K562 (cell line): ENCODE measurements around the gene PDZD2. TPM values are rescaled to one million over a fixed set of nuclear protein-coding genes. Genes with fewer than 3 reads are reported as not detected.

Experiments used
- ATAC-seq: fragments of 200-7000 bp; cut with Tn5 transposase; 3 replicates; pipeline ENCODE4 v1.9.1; 2020; ENCODE audit warnings: moderate library complexity
- BruUV-seq: library from RNA; stranded (reverse); fragments of 400-500 nt; replicated peaks from 2 replicates; lab custom pipeline; 2021; lab: Mats Ljungman, UMichigan
- CTCF ChIA-PET: fragments of 300-600 bp; formaldehyde crosslinking; extraction: SDS; loops from one replicate; lab custom pipeline; 2021; ENCODE audit warnings: low intra/inter-chr PET ratio; lab: Yijun Ruan, JAX
- POLR2A ChIA-PET: fragments of 300-600, 350-650 bp; sonication (Branson Sonifier 250); formaldehyde crosslinking; extraction: SDS; loops from one replicate; lab custom pipeline; 2021; ENCODE audit warnings: antibody characterized with exemption, inconsistent platforms; lab: Yijun Ruan, JAX
- DNase-seq, 4 experiments: peaks; one replicate each; pipeline versions ENCODE4 v3.0.0 to v3.0.0-alpha.2; 2011 to 2018; ENCODE audit warnings: low spot score in 3 of 4, mixed read lengths in 3 of 4; ENCODE audit errors: extremely low read depth in 1 of 4
- FAIRE-seq: peaks from 2 replicates; lab custom pipeline; 2011; peaks lifted over from hg19 to GRCh38; lab: Jason Lieb, UNC
- H2AFZ ChIP-seq: 2 replicates; pipeline ENCODE4 v1.6.0; 2011; ENCODE audit warnings: low read depth, low read length, control low read depth, inconsistent platforms
- H3K27ac ChIP-seq: fragments of 200-600 bp; 3 replicates; pipeline ENCODE4 v1.8.0; 2011; ENCODE audit warnings: low read depth, mild to moderate bottlenecking, control low read depth, inconsistent platforms, low read length, moderate library complexity, mixed read lengths; ENCODE audit errors: extremely low read depth
- H3K27me3 ChIP-seq, 2 experiments: fragments of 300-600 bp in 1 of 2; 2 replicates in 1 of 2; 3 replicates in 1 of 2; pipeline versions ENCODE4 v1.6.0 to v1.8.0; 2011; ENCODE audit warnings: inconsistent platforms in 2 of 2, low read length in 2 of 2, mild to moderate bottlenecking in 1 of 2, mixed read lengths in 1 of 2, moderate library complexity in 1 of 2; ENCODE audit not compliant: control insufficient read depth in 2 of 2, insufficient read depth in 2 of 2
- H3K36me3 ChIP-seq: fragments of 300-600 bp; 3 replicates; pipeline ENCODE4 v1.8.0; 2011; ENCODE audit warnings: mild to moderate bottlenecking, low read length, inconsistent platforms; ENCODE audit not compliant: control insufficient read depth, insufficient read depth
- H3K4me1 ChIP-seq, 2 experiments: fragments of 200-600 bp in 1 of 2; replicated peaks in 1 of 2; 2 replicates in 1 of 2; 3 replicates in 1 of 2; pipeline versions ENCODE4 v1.5.1 to v1.8.0; 2011; ENCODE audit warnings: inconsistent platforms in 2 of 2, low read length in 2 of 2, mild to moderate bottlenecking in 1 of 2, mixed read lengths in 1 of 2, moderate library complexity in 1 of 2; ENCODE audit not compliant: control insufficient read depth in 2 of 2, insufficient read depth in 2 of 2
- H3K4me2 ChIP-seq: 2 replicates; pipeline ENCODE4 v1.6.1; 2011; ENCODE audit warnings: low read length, control low read depth, inconsistent platforms, mixed read lengths; ENCODE audit not compliant: insufficient read depth
- H3K4me3 ChIP-seq: fragments of 200-600 bp; sonication (generic), shearing (Covaris generic); 2 replicates; pipeline ENCODE4 v1.5.1; 2016; ENCODE audit warnings: control low read depth, inconsistent platforms
- H3K79me2 ChIP-seq: fragments of 200-600 bp; 3 replicates; pipeline ENCODE4 v1.8.0; 2011; ENCODE audit warnings: low read length, inconsistent platforms; ENCODE audit not compliant: control insufficient read depth, insufficient read depth
- H3K9ac ChIP-seq, 2 experiments: 2 replicates each; pipeline versions ENCODE4 v1.6.0 to v1.6.1; 2011; ENCODE audit warnings: low read depth in 2 of 2, low read length in 2 of 2, control low read depth in 1 of 2, inconsistent platforms in 1 of 2, mild to moderate bottlenecking in 1 of 2, mixed read lengths in 1 of 2; ENCODE audit not compliant: insufficient read depth in 1 of 2
- H3K9me1 ChIP-seq: one replicate; pipeline ENCODE4 v1.6.0; 2011; ENCODE audit warnings: inconsistent platforms, mild to moderate bottlenecking, low read length, moderate library complexity; ENCODE audit not compliant: control insufficient read depth, insufficient read depth
- H3K9me3 ChIP-seq: replicated peaks from 2 replicates; pipeline ENCODE4 v1.5.1; 2011; ENCODE audit warnings: low read depth, low read length, inconsistent platforms; ENCODE audit not compliant: control insufficient read depth, insufficient read depth
- H4K20me1 ChIP-seq: replicated peaks from 2 replicates; pipeline ENCODE4 v1.6.1; 2011; ENCODE audit warnings: low read length, inconsistent platforms, mixed read lengths; ENCODE audit not compliant: control insufficient read depth, insufficient read depth
- CBFA2T2 ChIP-seq: fragments of 450-650 bp; conservative IDR thresholded peaks from 2 replicates; pipeline ENCODE4 v1.6.1; 2017; ENCODE audit warnings: mild to moderate bottlenecking
- CBFA2T3 ChIP-seq: fragments of 450-650 bp; IDR thresholded peaks from 2 replicates; pipeline ENCODE4 v1.6.1; 2017
- CCAR2 ChIP-seq: fragments of 200-400 bp; formaldehyde crosslinking; IDR thresholded peaks from 2 replicates; pipeline ENCODE4 v1.6.1; 2017; ENCODE audit warnings: mild to moderate bottlenecking, low read depth, low read length
- CREBBP ChIP-seq: IDR thresholded peaks from one replicate; pipeline ENCODE4 v1.6.1; 2012; ENCODE audit warnings: low read depth, mild to moderate bottlenecking, control low read depth, inconsistent platforms, low read length
- FOSL1 ChIP-seq: fragments of 200-800 bp; sonication (Bioruptor generic); conservative IDR thresholded peaks from 2 replicates; pipeline ENCODE4 v1.6.1; 2016; ENCODE audit warnings: missing genetic modification characterization, missing compliant biosample characterization
- MAZ ChIP-seq, 2 experiments: fragments of 450-650 bp in 1 of 2; sonication (generic) in 1 of 2; formaldehyde crosslinking; IDR thresholded peaks in 1 of 2; conservative IDR thresholded peaks in 1 of 2; 2 replicates each; pipeline versions ENCODE4 v1.4.0 to v1.5.0; 2020; ENCODE audit warnings: mild to moderate bottlenecking in 1 of 2, missing genetic modification reagents in 1 of 2
- NCOA6 ChIP-seq: fragments of 450-650 bp; IDR thresholded peaks from 2 replicates; pipeline ENCODE4 v1.6.1; 2017; ENCODE audit warnings: mild to moderate bottlenecking
- NR1H2 ChIP-seq: sonication (generic); formaldehyde crosslinking; IDR thresholded peaks from 2 replicates; pipeline ENCODE4 v1.4.0; 2020; ENCODE audit warnings: mild to moderate bottlenecking, missing genetic modification reagents
- SIRT6 ChIP-seq: IDR thresholded peaks from one replicate; pipeline ENCODE4 v1.6.1; 2012; ENCODE audit warnings: low read depth, mild to moderate bottlenecking, control low read depth, inconsistent platforms, low read length, moderate library complexity
- SREBF1 ChIP-seq: fragments of 150-350 bp; IDR thresholded peaks from 2 replicates; pipeline ENCODE4 v1.6.1; 2014; ENCODE audit warnings: antibody characterized with exemption, low read depth, low read length, borderline replicate concordance
- THRAP3 ChIP-seq: fragments of 450-650 bp; IDR thresholded peaks from 2 replicates; pipeline ENCODE4 v1.6.1; 2016; ENCODE audit warnings: mild to moderate bottlenecking, inconsistent platforms, borderline replicate concordance
- ZBTB17 ChIP-seq: fragments of 450-650 bp; formaldehyde crosslinking; IDR thresholded peaks from 2 replicates; pipeline ENCODE4 v1.4.0; 2020; ENCODE audit warnings: mild to moderate bottlenecking
- WGBS: fragments of 100-300 bp; shearing (Covaris generic); methylation state at CpG from one replicate; pipeline ENCODE4 v1.1.6; 2016; ENCODE audit warnings: low coverage, mixed read lengths; ENCODE audit not compliant: insufficient coverage; ENCODE audit errors: missing lambda C conversion rate; 5-methylcytosine and 5-hydroxymethylcytosine counted together
- in situ Hi-C: fragments of 300-500 bp; cut with MboI; formaldehyde crosslinking; loops from 4 replicates; pipeline ENCODE4 v1.15.0; 2018; ENCODE audit warnings: inconsistent platforms, mixed read lengths
- intact Hi-C: fragments of 100-400 bp; cut with micrococcal nuclease; formaldehyde crosslinking; loops from 2 replicates; pipeline ENCODE4 v1.14.2; 2022
- polyA plus RNA-seq, 8 experiments: library from polyadenylated mRNA; depleted of rRNA in 4 of 8; stranded (reverse) in 5 of 8; unstranded in 3 of 8; fragments of >200 nt; fragmentation: Nextera tagmentation in 2 of 8; fragmentation: Illumina TruSeq in 1 of 8; extraction: Ambion mirVana in 2 of 8; extraction: Trizol in 1 of 8; gene quantifications; 2 replicates each; pipeline versions ENCODE4 v1.2.1 to v1.2.3, GENCODE V29; 2011 to 2014; ENCODE audit warnings: inconsistent platforms in 1 of 8, missing spikeins in 1 of 8
- total RNA-seq, 7 experiments: library from RNA; depleted of rRNA in 6 of 7; stranded (reverse); fragments of >200 nt in 6 of 7; fragmentation: Illumina TruSeq in 2 of 7; extraction: Trizol in 2 of 7; gene quantifications; 2 replicates each; pipeline versions ENCODE4 v1.2.1 to v1.2.3, GENCODE V29; 2011 to 2021; ENCODE audit warnings: low replicate concordance in 1 of 7

Gene PDZD2
- total and polyA plus RNA-seq, 9 of the 15 experiments (the other 6 are each of a cell fraction or from before 2014, with no cell fraction given), result 0.02 to 0.08 (median 0.04) TPM; not detected in 6

- no peak for TF ChIP-seq THRAP3
- no peak for TF ChIP-seq SREBF1
- no peak for TF ChIP-seq NCOA6
- TF ChIP-seq SIRT6, result no peak
- TF ChIP-seq CCAR2, result no peak
Measured at GRCh38 chr5:31706186-31706585, 67.3 kb downstream of the PDZD2 start (continued).

GRCh38 chr5:31707329-31707728 is 68.4 kb downstream of the PDZD2 start:
- no peaks in the 10 kb centered on the region for H3K36me3 ChIP-seq
- no peaks in the 10 kb centered on the region for H3K9me1 ChIP-seq
- H4K20me1 ChIP-seq, result no peaks in the 10 kb centered on the region
- POLR2A ChIA-PET, result no interaction called here
- H3K4me2 ChIP-seq, result no peak overlapping the region
- CTCF ChIA-PET, result no interaction called here
- in situ Hi-C loops (no loop called here), intact Hi-C loops (no loop called here)
- no peak overlapping the region for H3K27ac ChIP-seq
- H3K27me3 ChIP-seq, result peaks cover 20 to 28% of the 10 kb centered on the region in 2 experiments
- H3K4me1 ChIP-seq, result no peaks in the 10 kb centered on the region
- no peak for FAIRE-seq
- no peak for ATAC-seq
- no TSS peak for BruUV-seq
- WGBS, result 1% methylated on average over 4 of the region's 4 CpGs
- H3K9me3 ChIP-seq, result no peaks in the 10 kb centered on the region
- H2AFZ ChIP-seq, result no peak overlapping the region
- no peak overlapping the region for H3K4me3 ChIP-seq
- DNase-seq, result peak in 1 of 4 experiments; percentile 8
- TF ChIP-seq CBFA2T2 (0 out of 2 replicates have a peak, but pooled peaks have one; percentile 10), NR1H2 (no peak), ZBTB17 (CRISPR knock-in tag) (no peak), CREBBP (no peak), FOSL1 (tag) (0 out of 2 replicates have a peak, but pooled peaks have one; percentile 42), CBFA2T3 (0 out of 2 replicates have a peak, but pooled peaks have one; percentile 22), MAZ (CRISPR knock-in tag; conservative IDR thresholded peaks at IDR 0.05 in 1 of 2, IDR thresholded peaks at IDR 0.05 in 1 of 2) (no peak)
- H3K79me2 ChIP-seq, result no peaks in the 10 kb centered on the region
- H3K9ac ChIP-seq, result no peak overlapping the region
